ENCODE data around the gene EPHA4.

DNA sequence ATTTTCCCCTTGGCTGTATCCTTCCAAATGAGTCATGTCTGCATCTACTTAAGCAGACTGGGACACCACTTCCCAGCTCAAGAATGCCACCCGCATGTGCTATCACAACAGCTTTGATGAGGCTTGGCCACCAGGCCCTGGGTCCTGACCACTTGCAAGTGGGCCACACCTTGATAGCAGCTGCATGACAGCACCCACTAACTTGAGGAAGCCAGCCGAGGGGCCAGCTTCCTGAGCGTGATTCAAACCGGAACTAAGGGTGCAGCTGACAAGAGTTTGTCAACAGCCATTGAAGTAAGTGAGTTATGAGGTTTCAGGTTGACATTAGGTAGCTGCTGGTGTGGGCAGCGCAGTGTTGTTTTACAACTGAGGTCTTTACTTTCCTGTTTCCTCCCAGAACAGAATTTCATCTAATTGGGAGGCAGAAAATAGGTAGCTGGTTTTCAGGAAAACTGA, 54.4 kb downstream of the EPHA4 start:
- no peak for TF ChIP-seq GATA3 (IDR thresholded peaks at IDR 0.05; ENCODE audit: low read depth, low read length)
- no peak for TF ChIP-seq GATA2 (IDR thresholded peaks at IDR 0.05; ENCODE audit: low read depth, low read length)
